ENCODE results near the gene CHN2.

- TF ChIP-seq POLR2A (IDR thresholded peaks at IDR 0.05) (no peak), CTCF (IDR thresholded peaks at IDR 0.05) (no peak), POLR2AphosphoS5 (IDR thresholded peaks at IDR 0.05) (no peak)
Measured at GRCh38 chr7:29297194-29297890, 102.8 kb downstream of the CHN2 start.

All from transverse colon (tissue), 4 donors.